GM12891 (cell line): ENCODE results near the gene TMEM121B.

Source experiments
- PAX5 ChIP-seq: IDR thresholded peaks from 2 replicates; pipeline ENCODE4 v1.6.1; 2011; ENCODE audit warnings: low read length, moderate library complexity, mild to moderate bottlenecking; ENCODE audit not compliant: insufficient read depth, severe bottlenecking
- POLR2A ChIP-seq: IDR thresholded peaks from 2 replicates; pipeline ENCODE4 v1.6.1; 2011; ENCODE audit warnings: low read depth, low read length, control low read depth
- POLR2AphosphoS5 ChIP-seq: IDR thresholded peaks from 2 replicates; pipeline ENCODE4 v1.6.1; 2011; ENCODE audit warnings: low read depth, low read length, control low read depth
- SPI1 ChIP-seq: IDR thresholded peaks from 2 replicates; pipeline ENCODE4 v1.6.1; 2011; ENCODE audit warnings: low read depth, low read length, control low read depth
- TAF1 ChIP-seq: IDR thresholded peaks from 2 replicates; pipeline ENCODE4 v1.6.1; 2011; ENCODE audit warnings: low read depth, low read length, control low read depth

- TF ChIP-seq POLR2A, result no peak
- no peak for TF ChIP-seq POLR2AphosphoS5
- TF ChIP-seq TAF1, result no peak
- no peak for TF ChIP-seq PAX5
- no peak for TF ChIP-seq SPI1
Observed at GRCh38 chr22:17102297-17102667, 18.9 kb downstream of the TMEM121B start.
